Uterus (tissue), 2 donors: ENCODE data around the gene ALOX5.
"Not testable (repeated sequence)": the region's sequence is repeated elsewhere in the genome, so short reads cannot be mapped to it uniquely, and the experiment has no call there.

Experiments
- CTCF ChIP-seq, 4 experiments: fragments of 200-600 bp in 2 of 4; fragments of 450-650 bp in 2 of 4; sonication (generic) in 2 of 4; IDR thresholded peaks; one replicate each; pipeline ENCODE4 v1.5.1; 2016 to 2019; ENCODE audit warnings: antibody characterized with exemption in 4 of 4, mild to moderate bottlenecking in 2 of 4, moderate library complexity in 1 of 4
- POLR2A ChIP-seq, 2 donors: fragments of 450-650 bp; IDR thresholded peaks; one replicate each; pipeline ENCODE4 v1.6.1; 2016; ENCODE audit warnings: antibody characterized with exemption in 2 of 2, mild to moderate bottlenecking in 1 of 2, moderate library complexity in 1 of 2

GRCh38 chr10:45391636-45392035 is 17.6 kb downstream of the ALOX5 start:
- TF ChIP-seq CTCF, POLR2A (IDR thresholded peaks at IDR 0.05): not testable (repeated sequence)
